GM12875 (cell line): ENCODE measurements around the gene GIGYF1.

Experiments used
- H3K4me3 ChIP-seq: one replicate; pipeline ENCODE4 v1.5.1; 2011; ENCODE audit warnings: low read depth, low read length, control low read depth
- TF ChIP-seq, protein P1 (sequence below): IDR thresholded peaks from 2 replicates; pipeline ENCODE4 v1.5.1; 2011; ENCODE audit warnings: low read depth, mild to moderate bottlenecking, control low read depth, inconsistent platforms, low read length, moderate library complexity, borderline replicate concordance; ENCODE audit not compliant: insufficient read depth

GIGYF1 gene, protein sequence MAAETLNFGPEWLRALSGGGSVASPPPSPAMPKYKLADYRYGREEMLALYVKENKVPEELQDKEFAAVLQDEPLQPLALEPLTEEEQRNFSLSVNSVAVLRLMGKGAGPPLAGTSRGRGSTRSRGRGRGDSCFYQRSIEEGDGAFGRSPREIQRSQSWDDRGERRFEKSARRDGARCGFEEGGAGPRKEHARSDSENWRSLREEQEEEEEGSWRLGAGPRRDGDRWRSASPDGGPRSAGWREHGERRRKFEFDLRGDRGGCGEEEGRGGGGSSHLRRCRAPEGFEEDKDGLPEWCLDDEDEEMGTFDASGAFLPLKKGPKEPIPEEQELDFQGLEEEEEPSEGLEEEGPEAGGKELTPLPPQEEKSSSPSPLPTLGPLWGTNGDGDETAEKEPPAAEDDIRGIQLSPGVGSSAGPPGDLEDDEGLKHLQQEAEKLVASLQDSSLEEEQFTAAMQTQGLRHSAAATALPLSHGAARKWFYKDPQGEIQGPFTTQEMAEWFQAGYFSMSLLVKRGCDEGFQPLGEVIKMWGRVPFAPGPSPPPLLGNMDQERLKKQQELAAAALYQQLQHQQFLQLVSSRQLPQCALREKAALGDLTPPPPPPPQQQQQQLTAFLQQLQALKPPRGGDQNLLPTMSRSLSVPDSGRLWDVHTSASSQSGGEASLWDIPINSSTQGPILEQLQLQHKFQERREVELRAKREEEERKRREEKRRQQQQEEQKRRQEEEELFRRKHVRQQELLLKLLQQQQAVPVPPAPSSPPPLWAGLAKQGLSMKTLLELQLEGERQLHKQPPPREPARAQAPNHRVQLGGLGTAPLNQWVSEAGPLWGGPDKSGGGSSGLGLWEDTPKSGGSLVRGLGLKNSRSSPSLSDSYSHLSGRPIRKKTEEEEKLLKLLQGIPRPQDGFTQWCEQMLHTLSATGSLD (N-terminal part only)

DNA sequence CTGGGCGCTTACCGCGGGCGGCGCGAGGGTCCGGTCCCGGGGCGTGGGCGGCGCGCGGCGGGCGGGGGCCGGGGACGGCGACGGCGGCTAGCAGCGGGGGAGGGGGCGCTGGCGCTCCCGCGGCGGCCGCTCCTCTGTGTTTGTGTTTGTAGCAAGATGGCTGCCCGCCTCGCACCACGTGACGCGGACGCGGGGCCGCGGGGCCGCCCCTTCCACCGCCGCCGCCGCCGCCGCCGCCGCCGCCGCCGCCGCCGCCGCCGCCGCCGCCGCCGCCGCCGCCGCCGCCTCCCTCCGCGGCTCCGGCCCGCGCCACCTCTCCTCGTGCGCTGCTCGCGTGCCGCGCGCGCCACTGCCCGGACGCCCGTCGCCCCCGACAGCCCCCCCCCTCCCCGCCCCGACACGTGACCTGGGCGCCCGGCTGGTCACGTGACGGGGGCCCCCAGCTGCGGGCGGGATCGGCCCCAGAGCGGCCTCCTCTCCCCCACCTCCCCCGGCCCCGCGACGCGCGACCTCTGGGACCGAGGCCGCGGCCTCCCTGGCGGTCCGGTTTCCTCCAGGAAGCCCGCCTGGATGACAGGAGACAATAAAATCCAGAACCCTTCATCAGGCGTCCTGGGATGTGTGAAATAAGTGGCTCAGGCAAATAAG is at the start of gene GIGYF1:
Gene GIGYF1, minus strand, starts transcription at position 153 of the 648 bp plus-strand sequence. CDS start 6,012 bp downstream, outside the sequence.
- TF ChIP-seq, protein P1, sequence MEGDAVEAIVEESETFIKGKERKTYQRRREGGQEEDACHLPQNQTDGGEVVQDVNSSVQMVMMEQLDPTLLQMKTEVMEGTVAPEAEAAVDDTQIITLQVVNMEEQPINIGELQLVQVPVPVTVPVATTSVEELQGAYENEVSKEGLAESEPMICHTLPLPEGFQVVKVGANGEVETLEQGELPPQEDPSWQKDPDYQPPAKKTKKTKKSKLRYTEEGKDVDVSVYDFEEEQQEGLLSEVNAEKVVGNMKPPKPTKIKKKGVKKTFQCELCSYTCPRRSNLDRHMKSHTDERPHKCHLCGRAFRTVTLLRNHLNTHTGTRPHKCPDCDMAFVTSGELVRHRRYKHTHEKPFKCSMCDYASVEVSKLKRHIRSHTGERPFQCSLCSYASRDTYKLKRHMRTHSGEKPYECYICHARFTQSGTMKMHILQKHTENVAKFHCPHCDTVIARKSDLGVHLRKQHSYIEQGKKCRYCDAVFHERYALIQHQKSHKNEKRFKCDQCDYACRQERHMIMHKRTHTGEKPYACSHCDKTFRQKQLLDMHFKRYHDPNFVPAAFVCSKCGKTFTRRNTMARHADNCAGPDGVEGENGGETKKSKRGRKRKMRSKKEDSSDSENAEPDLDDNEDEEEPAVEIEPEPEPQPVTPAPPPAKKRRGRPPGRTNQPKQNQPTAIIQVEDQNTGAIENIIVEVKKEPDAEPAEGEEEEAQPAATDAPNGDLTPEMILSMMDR = no peak
- H3K4me3 ChIP-seq = peak within 1 kb of the TSS; percentile 91

DNA sequence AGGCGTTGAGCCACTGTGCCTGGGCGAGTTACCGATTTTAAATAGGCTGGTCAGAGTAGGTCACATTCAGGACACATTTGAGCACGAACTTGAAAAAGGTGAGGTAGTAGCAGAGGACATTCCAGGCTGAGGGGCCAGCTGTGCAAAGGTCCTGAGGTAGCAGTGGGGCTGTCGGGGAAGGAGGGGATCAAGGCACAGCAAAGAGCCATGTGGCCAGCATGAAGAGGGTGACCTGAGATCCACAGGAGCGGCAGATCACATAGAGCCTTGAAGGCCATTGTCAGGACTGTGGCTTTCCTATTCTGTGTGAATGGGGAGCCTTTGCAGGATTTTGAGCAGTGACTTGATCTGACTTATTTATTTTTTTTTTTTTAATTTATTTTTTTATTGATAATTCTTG is 45.9 kb upstream of the GIGYF1 start:
- TF ChIP-seq, protein P1 = no peak
- no peak overlapping the region for H3K4me3 ChIP-seq

DNA sequence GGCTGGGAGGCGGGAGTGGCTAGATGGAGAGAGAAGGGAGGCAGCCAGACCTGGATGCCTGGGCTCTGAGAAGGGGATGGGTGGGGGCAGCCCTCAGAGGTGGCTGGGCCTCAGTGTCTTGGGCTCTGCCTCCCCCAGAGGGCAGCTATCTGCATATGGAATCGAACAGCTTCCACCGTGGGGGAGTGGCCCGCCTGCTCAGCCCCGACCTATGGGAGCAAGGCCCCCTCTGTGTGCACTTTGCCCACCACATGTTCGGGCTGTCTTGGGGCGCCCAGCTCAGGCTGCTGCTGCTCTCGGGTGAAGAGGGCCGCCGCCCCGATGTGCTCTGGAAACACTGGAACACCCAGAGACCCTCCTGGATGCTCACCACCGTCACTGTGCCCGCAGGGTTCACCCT is 42.6 kb upstream of the GIGYF1 start:
- TF ChIP-seq, protein P1 = no peak
- no peak overlapping the region for H3K4me3 ChIP-seq

DNA sequence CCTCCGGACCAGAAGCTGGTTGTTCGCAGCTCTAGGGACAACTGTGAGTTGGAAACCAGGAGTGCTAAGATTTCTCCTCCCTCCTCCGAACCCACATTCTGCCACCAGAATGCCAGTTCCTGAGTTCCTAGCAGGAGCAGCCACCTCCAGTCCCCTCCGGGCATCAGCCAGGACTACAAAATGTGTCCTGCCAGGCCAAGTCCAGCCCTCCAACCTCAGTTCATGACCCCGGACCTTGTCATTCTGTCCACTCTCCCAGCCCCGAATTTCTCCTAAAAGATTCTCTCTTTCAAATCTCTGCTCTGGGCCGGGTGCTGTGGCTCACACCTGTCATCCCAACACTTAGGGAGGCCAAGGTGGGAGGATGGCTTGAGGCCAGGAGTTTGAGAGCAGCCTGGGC is 41.7 kb upstream of the GIGYF1 start:
- H3K4me3 ChIP-seq = no peak overlapping the region
- TF ChIP-seq, protein P1 = no peak

DNA sequence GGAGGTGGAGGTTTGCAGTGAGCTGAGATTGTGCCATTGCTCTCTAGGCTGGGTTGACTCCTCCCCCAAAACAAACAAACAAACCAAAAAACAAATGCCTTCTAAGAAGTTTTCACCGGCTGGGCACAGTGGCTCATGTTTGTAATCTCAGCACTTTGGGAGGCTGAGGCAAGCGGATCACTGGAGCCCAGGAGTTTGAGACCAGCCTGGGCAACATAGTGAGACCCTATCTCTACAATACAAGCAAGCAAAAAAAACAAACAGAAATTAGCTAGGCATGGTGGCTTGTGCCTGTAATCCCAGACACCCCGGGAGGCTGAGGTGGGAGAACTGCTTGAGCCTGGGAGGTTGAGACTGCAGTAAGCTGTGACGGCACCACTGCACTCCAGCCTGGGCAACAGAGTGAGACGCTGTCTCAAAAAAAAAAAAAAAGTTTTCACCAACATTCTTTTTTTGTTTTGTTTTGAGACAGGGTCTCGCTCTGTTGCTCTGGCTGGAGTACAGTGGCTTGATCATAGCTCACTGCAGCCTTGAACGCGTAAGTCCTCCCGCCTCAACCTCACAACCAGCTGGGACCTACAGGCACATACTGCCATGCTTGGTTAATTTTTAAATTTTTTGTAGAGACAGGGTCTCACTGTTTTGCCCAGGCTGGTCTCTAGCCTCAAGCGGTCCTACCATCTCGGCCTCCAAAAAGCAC is 38.0 kb upstream of the GIGYF1 start:
- TF ChIP-seq, protein P1 = no peak

DNA sequence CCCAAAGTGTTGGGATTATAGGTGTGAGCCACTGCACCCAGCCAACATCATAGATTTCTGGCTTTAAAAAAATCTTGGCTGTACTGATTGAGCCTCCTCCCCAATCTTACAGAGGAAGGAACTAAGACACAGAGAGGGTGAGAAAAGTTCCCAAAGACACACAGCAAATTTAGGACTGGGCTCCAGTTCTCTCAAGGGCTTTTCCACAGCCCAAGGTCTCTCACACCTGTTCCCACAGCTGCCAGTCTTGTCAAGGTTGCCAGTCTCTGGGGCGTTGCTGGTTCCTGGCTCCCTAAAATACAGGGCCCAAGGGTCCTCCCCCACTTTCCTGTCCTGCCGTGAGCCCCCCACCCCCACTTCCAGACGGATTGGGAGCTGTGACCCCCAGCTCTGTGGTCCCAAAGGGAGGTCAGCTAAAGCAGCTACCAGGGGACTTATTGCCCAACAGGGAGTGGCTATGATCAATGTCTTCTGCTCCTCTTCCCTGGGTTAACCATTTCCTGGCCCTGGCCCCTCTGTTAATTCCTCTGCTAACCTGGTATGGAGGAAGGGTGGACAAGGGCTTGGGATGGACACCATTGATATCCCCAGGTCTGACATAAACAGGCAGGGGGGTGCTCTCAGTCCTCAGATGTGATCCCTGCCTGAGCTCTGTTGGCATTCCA is 36.2 kb upstream of the GIGYF1 start:
- TF ChIP-seq, protein P1 = no peak
- H3K4me3 ChIP-seq = no peak overlapping the region

More for the DNA sequence above, 38.0 kb upstream of the GIGYF1 start:
- no peak overlapping the region for H3K4me3 ChIP-seq
